ENCODE results near the gene ULBP2.
"Not testable (repeated sequence)": the region's sequence is repeated elsewhere in the genome, so short reads cannot be mapped to it uniquely, and the experiment has no call there.

The ULBP2 gene

GRCh38 chr6:149909701-149910470 lies 31.9 kb upstream of the ULBP2 start:
- no peak for DNase-seq (ENCODE audit: low spot score)

DNA sequence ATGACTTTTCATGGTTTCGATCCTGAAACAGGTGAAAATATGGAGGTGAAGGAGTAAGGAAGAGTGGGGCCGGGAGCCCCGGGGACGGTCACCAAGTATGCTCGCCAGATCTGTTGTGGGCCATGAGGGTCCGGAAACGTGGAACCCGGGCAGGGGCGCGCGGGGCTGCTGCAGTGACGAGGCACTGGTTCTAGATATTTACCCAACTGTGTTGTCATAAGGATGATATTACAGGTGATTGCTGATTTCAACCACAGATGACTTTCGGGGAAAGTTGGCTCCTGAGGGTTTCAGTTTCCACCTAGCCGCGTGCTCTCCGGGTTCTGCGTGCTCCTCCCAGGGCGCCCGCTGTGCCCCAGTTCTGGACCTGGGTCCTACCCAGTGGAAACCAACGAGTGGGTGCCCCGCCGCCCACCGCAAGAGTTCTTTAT lies 31.1 kb upstream of the ULBP2 start:
- no peak for DNase-seq (ENCODE audit: low spot score)

GRCh38 chr6:149912680-149913079 lies 29.1 kb upstream of the ULBP2 start:
- not testable (repeated sequence) for DNase-seq (ENCODE audit: low spot score)

DNA sequence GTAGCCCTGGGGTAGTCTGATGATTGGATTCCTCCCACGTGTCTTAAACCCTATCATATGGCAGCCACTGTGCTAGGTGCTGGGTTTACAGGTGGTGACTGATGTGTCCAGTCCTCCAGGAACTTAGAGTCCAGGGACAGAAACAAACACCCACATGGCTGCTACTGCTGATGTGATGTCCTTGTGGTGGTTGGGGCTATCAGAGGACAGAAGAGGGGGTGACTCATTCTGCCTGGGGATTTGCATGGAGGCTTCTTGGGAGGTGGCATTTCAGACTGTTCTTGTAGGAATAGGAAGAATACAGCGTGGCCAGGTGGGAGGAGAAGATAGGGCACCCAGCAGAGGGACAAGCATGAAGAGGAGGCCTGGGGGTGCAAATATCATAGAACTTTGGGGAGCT lies 28.7 kb upstream of the ULBP2 start:
- DNase-seq (ENCODE audit: low spot score), result no peak

DNA sequence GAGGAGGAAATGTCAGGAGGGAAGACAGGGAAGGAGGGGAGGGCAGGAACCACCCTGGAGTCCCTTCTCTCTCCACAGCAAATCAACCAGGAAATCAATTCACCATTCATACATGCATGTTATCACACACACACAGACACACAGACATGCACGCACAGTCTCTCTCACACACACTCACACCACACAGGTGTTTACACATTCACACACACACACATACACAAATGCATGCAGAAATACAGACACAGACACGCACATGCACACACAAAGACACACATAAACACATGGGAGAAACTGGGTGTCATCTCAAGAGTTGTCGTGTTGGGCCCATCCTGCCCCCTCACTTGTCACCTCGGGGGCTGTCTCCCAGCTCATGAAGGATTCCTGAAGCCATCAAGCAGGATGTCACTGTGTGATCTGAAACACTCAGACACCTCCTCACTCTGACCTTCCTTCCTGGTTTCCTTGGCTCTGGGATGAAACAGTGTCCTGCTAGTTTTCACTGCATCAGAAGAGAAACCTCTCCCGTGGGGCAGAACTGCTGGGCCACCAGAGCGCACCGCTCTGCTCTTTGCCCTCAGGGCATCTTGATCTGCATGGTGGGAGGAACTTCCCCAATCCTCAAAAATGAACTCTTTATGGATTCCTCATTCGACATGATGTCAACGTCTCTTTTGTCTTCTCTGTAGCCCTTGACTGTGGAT lies 28.1 kb upstream of the ULBP2 start:
- DNase-seq (ENCODE audit: low spot score), result no peak

- DNase-seq (ENCODE audit: low spot score), result no peak
Measured at GRCh38 chr6:149915970-149916865, 25.6 kb upstream of the ULBP2 start.

DNA sequence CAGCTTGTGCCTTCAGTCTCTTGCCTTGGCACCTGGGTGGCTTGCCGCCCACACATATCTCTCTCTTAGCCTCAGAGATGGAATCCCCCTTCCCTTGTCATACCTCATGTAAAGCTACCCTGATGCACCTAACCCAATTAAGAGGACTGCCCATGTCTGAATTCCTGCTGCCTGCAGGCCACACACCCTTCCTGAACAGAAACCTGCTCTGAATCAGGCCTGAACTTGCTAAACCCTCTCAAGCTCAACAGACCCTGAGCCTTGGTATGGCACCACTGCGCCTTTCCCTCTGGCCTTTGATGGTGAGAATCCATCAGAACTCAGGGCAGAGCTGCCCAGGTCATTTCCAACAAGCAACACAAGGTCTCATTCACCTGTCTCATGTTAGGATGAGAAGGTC lies 24.1 kb upstream of the ULBP2 start:
- DNase-seq (ENCODE audit: low spot score), result no peak

DNA sequence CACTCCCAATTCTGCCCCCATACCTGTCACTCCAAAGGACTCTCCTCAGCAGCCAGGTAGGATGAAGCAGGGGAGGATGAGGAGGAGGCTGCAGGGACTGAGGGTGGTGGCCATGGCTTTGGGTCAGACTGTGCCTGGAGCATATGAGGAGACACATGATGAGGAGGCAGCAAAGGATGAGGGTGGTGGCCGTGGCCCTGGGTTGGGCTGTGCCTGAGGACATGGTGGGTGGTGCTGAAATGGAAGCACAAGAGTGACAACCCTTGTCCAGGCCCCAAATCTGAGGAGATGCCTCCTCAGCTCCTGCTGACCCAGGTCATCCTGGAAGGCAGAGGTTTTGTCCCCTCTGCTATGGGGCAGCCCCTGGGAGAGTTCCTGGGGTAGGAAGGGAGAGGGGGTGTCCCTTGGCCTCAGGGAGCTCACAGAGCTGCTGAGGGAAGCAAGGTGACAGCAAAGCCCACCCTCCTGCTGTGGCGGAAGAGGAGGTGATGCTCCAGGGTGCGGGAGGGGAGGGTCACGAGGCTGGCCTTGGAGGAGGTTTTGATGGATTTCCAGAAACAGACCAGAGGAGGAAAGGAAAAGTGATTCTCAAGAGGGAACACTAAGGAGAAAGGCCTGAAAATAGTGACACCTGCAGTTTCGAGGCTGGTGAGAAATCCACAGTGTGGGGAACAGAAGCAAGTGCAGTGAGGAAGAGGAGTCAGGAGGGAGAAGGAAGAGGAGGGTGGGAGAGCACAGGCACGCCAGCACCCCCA lies 23.5 kb upstream of the ULBP2 start:
- DNase-seq (ENCODE audit: low spot score), result no peak

GRCh38 chr6:149919126-149919833 lies 22.5 kb upstream of the ULBP2 start:
- not testable (repeated sequence) for DNase-seq (ENCODE audit: low spot score)

- DNase-seq (ENCODE audit: low spot score), result no peak
Measured at GRCh38 chr6:149919834-149920225, 22.0 kb upstream of the ULBP2 start.

DNA sequence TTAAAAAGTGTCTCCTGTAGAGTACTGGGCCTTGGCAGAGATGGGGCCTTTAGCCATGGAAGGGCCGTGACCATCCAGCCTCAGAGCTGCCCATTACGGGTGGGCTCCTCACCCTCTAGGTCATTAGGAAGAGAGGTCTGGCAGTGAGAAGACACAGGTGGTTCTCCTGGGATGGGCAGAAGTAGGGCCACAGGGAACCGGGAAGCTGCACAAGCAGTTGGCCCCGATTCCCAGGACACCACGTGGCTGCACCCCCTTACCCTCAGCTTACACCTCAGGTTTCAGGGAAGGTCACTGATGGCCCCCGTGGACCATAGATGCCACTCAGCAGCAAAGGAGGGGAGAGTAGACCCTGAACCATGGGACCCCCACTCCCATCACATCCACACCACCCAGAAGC lies 20.5 kb upstream of the ULBP2 start:
- DNase-seq (ENCODE audit: low spot score), result no peak

- DNase-seq (ENCODE audit: low spot score), result not testable (repeated sequence)
Measured at GRCh38 chr6:149922091-149922490, 19.7 kb upstream of the ULBP2 start.

DNA sequence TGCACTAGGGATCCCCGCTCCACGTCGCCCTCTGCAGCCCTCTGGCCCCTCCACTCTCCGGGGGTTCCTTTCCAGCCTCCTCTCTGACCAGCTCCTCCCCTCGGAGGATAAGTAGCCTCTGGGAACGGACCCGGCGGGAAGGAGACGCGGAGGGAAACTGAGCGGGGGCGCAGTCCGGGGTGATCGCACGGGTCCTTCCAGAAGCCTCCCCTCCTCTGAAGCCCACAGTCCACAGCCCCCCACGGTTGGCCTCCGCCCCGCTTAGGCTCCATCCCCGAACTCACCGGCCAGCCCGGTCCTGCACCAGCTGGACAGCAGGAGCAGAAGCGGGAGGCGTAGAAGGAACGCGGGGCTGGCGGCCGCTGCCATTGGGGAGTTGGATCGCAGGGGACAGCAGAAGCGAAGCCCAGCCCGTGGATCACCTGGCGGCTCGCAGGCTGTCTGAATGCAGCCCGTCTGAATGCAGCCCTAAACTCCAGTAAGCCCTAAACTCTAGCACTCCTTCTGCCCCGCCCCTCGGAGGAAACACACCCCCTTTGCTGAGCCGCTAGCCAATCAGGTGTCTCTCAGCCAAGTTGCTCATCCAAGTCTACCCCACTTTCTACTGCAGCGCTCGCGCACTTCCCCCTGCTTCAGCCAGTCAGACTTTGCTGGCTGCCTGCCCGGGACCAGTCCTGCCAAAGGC lies 19.0 kb upstream of the ULBP2 start, which contains the start of gene RAET1G:
TSS of gene RAET1G (minus strand) at position 480 of the 685 bp plus-strand sequence. CDS start at position 369, 111 bp downstream.
- peak; percentile 69 for DNase-seq (ENCODE audit: low spot score)

- no peak for DNase-seq (ENCODE audit: low spot score)
Measured at GRCh38 chr6:149923327-149923986, 18.4 kb upstream of the ULBP2 start.

DNA sequence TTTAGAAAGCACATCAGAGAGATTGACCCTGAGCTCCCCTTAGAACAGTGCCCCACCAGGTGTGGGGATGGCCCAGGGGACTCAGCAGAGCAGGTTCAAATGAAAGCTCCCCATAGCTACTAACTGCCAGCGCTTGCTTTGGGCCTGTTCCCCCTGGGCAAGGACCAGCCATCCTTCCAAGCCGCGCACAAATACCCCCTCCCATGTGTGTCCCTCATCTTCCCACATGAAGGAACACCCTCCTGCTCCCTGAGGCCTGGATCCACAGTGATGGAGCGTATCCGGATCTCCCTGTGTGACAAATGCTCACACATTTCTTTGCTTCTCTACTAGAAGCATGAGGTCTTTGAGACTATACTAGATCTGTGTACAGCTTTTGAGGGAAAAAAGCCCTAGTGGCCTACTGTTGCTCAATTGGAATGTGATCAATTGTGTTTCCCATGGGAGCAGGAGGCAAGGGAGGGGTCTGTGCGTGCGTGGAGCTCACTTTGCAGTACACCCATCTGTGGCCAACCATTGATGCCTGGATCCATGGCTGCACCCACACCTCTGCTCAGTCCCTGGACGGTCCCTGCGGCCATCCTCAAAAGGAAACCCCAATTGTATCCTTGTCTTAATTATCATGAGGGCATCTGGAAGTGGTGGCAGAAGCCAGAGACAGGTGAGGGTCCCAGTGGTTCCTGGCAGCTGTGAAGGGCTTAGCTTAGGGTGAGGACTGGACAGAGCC lies 17.4 kb upstream of the ULBP2 start:
- no peak for DNase-seq (ENCODE audit: low spot score)

DNA sequence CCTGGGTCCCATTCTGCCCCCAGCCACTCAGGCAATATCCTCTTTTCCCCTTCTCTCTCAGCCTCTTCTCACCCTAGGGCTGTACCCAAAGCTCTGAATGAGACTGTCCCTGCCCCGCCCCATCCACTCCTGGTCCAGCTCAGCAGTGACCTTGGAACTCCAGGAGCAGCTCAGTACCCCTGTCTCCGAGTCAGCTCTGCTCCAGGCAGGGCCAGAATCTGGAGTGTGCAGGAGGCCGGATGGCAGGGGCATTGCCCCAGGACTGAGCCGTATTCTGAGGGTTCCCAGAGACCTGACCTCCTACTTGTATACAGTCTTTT lies 16.9 kb upstream of the ULBP2 start:
- DNase-seq (ENCODE audit: low spot score), result no peak

- DNase-seq (ENCODE audit: low spot score), result no peak
Measured at GRCh38 chr6:149925253-149925973, 16.4 kb upstream of the ULBP2 start.

GRCh38 chr6:149925974-149926777 lies 15.6 kb upstream of the ULBP2 start:
- peak; percentile 79 for DNase-seq (ENCODE audit: low spot score)

Data from hematopoietic multipotent progenitor cell treated with erythropoietin and hydrocortisone succinate and interleukin-3 and kit ligand, for 17 days (in vitro differentiated cells).